ENCODE data around the gene MARCKS.

DNA sequence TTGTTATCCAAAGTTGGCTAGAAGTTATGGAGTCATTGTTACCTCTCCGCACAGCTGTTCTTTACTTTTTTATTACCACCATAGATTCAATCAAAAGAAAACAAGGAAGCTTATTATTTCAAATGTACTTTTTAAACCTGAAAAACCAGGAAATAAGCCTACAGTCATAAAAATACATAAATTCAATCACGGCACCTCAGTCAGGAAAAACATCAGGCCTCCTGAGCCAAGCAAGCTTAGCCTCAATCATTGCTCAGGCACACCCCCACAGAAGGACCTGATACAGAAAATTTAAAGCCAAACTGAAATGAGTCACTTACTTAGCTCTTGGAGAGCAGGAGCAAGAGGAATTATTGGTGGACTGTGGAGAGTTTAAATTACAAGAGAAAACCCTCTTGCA lies 44.3 kb downstream of the MARCKS start:
- TF ChIP-seq, protein P1, sequence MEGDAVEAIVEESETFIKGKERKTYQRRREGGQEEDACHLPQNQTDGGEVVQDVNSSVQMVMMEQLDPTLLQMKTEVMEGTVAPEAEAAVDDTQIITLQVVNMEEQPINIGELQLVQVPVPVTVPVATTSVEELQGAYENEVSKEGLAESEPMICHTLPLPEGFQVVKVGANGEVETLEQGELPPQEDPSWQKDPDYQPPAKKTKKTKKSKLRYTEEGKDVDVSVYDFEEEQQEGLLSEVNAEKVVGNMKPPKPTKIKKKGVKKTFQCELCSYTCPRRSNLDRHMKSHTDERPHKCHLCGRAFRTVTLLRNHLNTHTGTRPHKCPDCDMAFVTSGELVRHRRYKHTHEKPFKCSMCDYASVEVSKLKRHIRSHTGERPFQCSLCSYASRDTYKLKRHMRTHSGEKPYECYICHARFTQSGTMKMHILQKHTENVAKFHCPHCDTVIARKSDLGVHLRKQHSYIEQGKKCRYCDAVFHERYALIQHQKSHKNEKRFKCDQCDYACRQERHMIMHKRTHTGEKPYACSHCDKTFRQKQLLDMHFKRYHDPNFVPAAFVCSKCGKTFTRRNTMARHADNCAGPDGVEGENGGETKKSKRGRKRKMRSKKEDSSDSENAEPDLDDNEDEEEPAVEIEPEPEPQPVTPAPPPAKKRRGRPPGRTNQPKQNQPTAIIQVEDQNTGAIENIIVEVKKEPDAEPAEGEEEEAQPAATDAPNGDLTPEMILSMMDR (IDR thresholded peaks at IDR 0.05) = no peak
- TF ChIP-seq POLR2A (IDR thresholded peaks at IDR 0.05) = no peak

Measured in Peyer's patch (tissue), 4 donors.